22Rv1 (cell line): ENCODE data around the gene CTNNBIP1.

Experiments
- CTCF ChIP-seq: fragments of 450-650 bp; IDR thresholded peaks from 2 replicates; pipeline ENCODE4 v1.5.1; 2017; ENCODE audit warnings: mild to moderate bottlenecking
- ZFX ChIP-seq: fragments of 450-650 bp; IDR thresholded peaks from 2 replicates; pipeline ENCODE4 v1.6.1; 2017; ENCODE audit warnings: antibody characterized with exemption, borderline replicate concordance

- TF ChIP-seq CTCF (no peak), ZFX (no peak)
Observed at GRCh38 chr1:9872430-9873165, 37.5 kb downstream of the CTNNBIP1 start.
